ENCODE data around the gene CUL7. TPM values are rescaled to one million over a fixed set of nuclear protein-coding genes. Genes with fewer than 3 reads are reported as not detected.
A peak's percentile ranks its signal among the peaks of the same experiment; 100 is the strongest.

Gene CUL7
- total and polyA plus RNA-seq, 9 of the 15 experiments (the other 6 are each of a cell fraction or from before 2014, with no cell fraction given) = 0.44 to 20.1 (median 8.6) TPM

- TF ChIP-seq, protein P1, sequence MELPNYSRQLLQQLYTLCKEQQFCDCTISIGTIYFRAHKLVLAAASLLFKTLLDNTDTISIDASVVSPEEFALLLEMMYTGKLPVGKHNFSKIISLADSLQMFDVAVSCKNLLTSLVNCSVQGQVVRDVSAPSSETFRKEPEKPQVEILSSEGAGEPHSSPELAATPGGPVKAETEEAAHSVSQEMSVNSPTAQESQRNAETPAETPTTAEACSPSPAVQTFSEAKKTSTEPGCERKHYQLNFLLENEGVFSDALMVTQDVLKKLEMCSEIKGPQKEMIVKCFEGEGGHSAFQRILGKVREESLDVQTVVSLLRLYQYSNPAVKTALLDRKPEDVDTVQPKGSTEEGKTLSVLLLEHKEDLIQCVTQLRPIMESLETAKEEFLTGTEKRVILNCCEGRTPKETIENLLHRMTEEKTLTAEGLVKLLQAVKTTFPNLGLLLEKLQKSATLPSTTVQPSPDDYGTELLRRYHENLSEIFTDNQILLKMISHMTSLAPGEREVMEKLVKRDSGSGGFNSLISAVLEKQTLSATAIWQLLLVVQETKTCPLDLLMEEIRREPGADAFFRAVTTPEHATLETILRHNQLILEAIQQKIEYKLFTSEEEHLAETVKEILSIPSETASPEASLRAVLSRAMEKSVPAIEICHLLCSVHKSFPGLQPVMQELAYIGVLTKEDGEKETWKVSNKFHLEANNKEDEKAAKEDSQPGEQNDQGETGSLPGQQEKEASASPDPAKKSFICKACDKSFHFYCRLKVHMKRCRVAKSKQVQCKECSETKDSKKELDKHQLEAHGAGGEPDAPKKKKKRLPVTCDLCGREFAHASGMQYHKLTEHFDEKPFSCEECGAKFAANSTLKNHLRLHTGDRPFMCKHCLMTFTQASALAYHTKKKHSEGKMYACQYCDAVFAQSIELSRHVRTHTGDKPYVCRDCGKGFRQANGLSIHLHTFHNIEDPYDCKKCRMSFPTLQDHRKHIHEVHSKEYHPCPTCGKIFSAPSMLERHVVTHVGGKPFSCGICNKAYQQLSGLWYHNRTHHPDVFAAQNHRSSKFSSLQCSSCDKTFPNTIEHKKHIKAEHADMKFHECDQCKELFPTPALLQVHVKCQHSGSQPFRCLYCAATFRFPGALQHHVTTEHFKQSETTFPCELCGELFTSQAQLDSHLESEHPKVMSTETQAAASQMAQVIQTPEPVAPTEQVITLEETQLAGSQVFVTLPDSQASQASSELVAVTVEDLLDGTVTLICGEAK (IDR thresholded peaks at IDR 0.05) = peak; percentile 89
- TF ChIP-seq, protein P1 (CRISPR knock-in tag; IDR thresholded peaks at IDR 0.05) = no peak
- TF ChIP-seq SAFB2 (IDR thresholded peaks at IDR 0.05; ENCODE audit: borderline replicate concordance, low read depth, low read length, severe bottlenecking) (no peak), SIN3B (IDR thresholded peaks at IDR 0.05; ENCODE audit: low read depth) (0 out of 2 replicates have a peak, but pooled peaks have one; percentile 65), PURB (CRISPR knock-in tag; IDR thresholded peaks at IDR 0.05; ENCODE audit: low read depth) (no peak)
- TF ChIP-seq, protein P2, sequence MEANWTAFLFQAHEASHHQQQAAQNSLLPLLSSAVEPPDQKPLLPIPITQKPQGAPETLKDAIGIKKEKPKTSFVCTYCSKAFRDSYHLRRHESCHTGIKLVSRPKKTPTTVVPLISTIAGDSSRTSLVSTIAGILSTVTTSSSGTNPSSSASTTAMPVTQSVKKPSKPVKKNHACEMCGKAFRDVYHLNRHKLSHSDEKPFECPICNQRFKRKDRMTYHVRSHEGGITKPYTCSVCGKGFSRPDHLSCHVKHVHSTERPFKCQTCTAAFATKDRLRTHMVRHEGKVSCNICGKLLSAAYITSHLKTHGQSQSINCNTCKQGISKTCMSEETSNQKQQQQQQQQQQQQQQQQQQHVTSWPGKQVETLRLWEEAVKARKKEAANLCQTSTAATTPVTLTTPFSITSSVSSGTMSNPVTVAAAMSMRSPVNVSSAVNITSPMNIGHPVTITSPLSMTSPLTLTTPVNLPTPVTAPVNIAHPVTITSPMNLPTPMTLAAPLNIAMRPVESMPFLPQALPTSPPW (CRISPR knock-in tag; IDR thresholded peaks at IDR 0.05) = peak; percentile 53
- TF ChIP-seq, protein P3, sequence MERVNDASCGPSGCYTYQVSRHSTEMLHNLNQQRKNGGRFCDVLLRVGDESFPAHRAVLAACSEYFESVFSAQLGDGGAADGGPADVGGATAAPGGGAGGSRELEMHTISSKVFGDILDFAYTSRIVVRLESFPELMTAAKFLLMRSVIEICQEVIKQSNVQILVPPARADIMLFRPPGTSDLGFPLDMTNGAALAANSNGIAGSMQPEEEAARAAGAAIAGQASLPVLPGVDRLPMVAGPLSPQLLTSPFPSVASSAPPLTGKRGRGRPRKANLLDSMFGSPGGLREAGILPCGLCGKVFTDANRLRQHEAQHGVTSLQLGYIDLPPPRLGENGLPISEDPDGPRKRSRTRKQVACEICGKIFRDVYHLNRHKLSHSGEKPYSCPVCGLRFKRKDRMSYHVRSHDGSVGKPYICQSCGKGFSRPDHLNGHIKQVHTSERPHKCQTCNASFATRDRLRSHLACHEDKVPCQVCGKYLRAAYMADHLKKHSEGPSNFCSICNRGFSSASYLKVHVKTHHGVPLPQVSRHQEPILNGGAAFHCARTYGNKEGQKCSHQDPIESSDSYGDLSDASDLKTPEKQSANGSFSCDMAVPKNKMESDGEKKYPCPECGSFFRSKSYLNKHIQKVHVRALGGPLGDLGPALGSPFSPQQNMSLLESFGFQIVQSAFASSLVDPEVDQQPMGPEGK (CRISPR knock-in tag; IDR thresholded peaks at IDR 0.05; ENCODE audit: borderline replicate concordance) = no peak
- TF ChIP-seq, protein P4, sequence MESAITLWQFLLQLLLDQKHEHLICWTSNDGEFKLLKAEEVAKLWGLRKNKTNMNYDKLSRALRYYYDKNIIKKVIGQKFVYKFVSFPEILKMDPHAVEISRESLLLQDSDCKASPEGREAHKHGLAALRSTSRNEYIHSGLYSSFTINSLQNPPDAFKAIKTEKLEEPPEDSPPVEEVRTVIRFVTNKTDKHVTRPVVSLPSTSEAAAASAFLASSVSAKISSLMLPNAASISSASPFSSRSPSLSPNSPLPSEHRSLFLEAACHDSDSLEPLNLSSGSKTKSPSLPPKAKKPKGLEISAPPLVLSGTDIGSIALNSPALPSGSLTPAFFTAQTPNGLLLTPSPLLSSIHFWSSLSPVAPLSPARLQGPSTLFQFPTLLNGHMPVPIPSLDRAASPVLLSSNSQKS (CRISPR knock-in tag; IDR thresholded peaks at IDR 0.05) = 0 out of 2 replicates have a peak, but pooled peaks have one; percentile 15
Measured at GRCh38 chr6:43021270-43022047, 32.2 kb downstream of the CUL7 start, which contains the start of gene RRP36 (continued).
